ENCODE data around the gene MYCBPAP.

Gene MYCBPAP

GRCh38 chr17:50493744-50494143 is 14.5 kb upstream of the MYCBPAP start:
- Histone ChIP-seq H3K27ac (no peak overlapping the region), H3K27me3 (no peaks in the 10 kb centered on the region), H3K9me3 (no peaks in the 10 kb centered on the region), H3K4me1 (no peaks in the 10 kb centered on the region), H3K36me3 (no peaks in the 10 kb centered on the region), H3K4me3 (no peak overlapping the region)
- DNase-seq, result no peak
- intact Hi-C loops (cut with DNase I; ENCODE audit: low total_unique reads), result no loop called here
- TF ChIP-seq CTCF (IDR thresholded peaks at IDR 0.05), result no peak

- intact Hi-C loops (cut with DNase I; ENCODE audit: low total_unique reads), result no loop called here
- Histone ChIP-seq H3K27me3 (no peaks in the 10 kb centered on the region), H3K36me3 (no peaks in the 10 kb centered on the region), H3K9me3 (no peaks in the 10 kb centered on the region), H3K4me3 (no peak overlapping the region), H3K27ac (no peak overlapping the region), H3K4me1 (no peaks in the 10 kb centered on the region)
- DNase-seq, result no peak
- no peak for TF ChIP-seq CTCF (IDR thresholded peaks at IDR 0.05)
Measured at GRCh38 chr17:50495217-50495823, 12.9 kb upstream of the MYCBPAP start.

- H3K36me3 ChIP-seq, result no peaks in the 10 kb centered on the region
- no peak overlapping the region for H3K4me3 ChIP-seq
- TF ChIP-seq CTCF (IDR thresholded peaks at IDR 0.05), result no peak
- no peak overlapping the region for H3K27ac ChIP-seq
- H3K27me3 ChIP-seq, result no peaks in the 10 kb centered on the region
- H3K9me3 ChIP-seq, result no peaks in the 10 kb centered on the region
- no peaks in the 10 kb centered on the region for H3K4me1 ChIP-seq
- DNase-seq, result no peak
- intact Hi-C loops (cut with DNase I; ENCODE audit: low total_unique reads), result no loop called here
Measured at GRCh38 chr17:50495918-50496317, 12.3 kb upstream of the MYCBPAP start.

GRCh38 chr17:50498021-50498874 is 10.0 kb upstream of the MYCBPAP start:
- TF ChIP-seq CTCF (IDR thresholded peaks at IDR 0.05), result no peak
- Histone ChIP-seq H3K4me1 (no peaks in the 10 kb centered on the region), H3K9me3 (no peaks in the 10 kb centered on the region), H3K27me3 (no peaks in the 10 kb centered on the region), H3K27ac (no peak overlapping the region), H3K4me3 (no peak overlapping the region), H3K36me3 (no peaks in the 10 kb centered on the region)
- intact Hi-C loops (cut with DNase I; ENCODE audit: low total_unique reads), result no loop called here
- no peak for DNase-seq

GRCh38 chr17:50499270-50499669 is 9.0 kb upstream of the MYCBPAP start:
- no peak for TF ChIP-seq CTCF (IDR thresholded peaks at IDR 0.05)

More at GRCh38 chr17:50499270-50499669, 9.0 kb upstream of the MYCBPAP start:
- intact Hi-C loops (cut with DNase I; ENCODE audit: low total_unique reads), result no loop called here
- Histone ChIP-seq H3K4me3 (no peak overlapping the region), H3K36me3 (no peaks in the 10 kb centered on the region), H3K4me1 (no peaks in the 10 kb centered on the region), H3K27me3 (peaks cover 0 to 2% of the 10 kb centered on the region in 2 donors), H3K9me3 (no peaks in the 10 kb centered on the region), H3K27ac (no peak overlapping the region)
- no peak for DNase-seq

Measured in tibial artery (tissue), 4 donors.